Measurements from ENCODE around the gene XYLT1. TPM values are rescaled to one million over a fixed set of nuclear protein-coding genes. Genes with fewer than 3 reads are reported as not detected.

Gene XYLT1
- total RNA-seq, 3 donors from 2014 or later, result 23.1 to 44.0 (median 34.1) TPM

DNA sequence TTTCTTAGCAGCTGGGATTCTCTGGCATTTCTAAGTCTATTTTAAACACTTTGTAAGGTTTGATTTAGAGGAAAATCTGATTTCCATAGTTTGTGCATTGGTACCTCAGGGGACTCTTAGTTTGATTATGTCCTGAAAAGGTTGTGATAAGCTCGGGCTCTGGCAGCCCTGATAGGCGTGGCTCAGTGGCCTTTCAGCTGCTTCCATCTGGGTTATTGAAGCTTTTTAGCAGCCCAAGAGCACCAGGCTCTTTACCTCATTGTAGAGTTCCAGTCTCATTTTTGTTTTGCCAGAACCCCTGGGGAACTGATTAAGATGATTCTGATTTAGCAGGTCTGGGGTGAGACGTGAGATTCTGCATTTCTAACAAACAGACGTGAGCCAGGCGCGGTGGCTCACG lies 412.3 kb downstream of the XYLT1 start:
- Histone ChIP-seq H3K36me3 (ENCODE audit: low read depth) (no peaks in the 10 kb centered on the region), H3K4me1 (ENCODE audit: low read depth) (no peaks in the 10 kb centered on the region), H3K9me3 (no peaks in the 10 kb centered on the region), H3K4me3 (no peak overlapping the region)
- intact Hi-C loops (cut with DNase I, micrococcal nuclease), result no loop called here
- no peak for ATAC-seq
- DNase-seq, result no peak
- no peak for TF ChIP-seq CTCF (IDR thresholded peaks at IDR 0.05)

GRCh38 chr16:17056666-17057065 lies 414.1 kb downstream of the XYLT1 start:
- Histone ChIP-seq H3K4me3 (no peak overlapping the region), H3K4me1 (ENCODE audit: low read depth) (no peaks in the 10 kb centered on the region), H3K36me3 (ENCODE audit: low read depth) (no peaks in the 10 kb centered on the region), H3K9me3 (no peaks in the 10 kb centered on the region)
- DNase-seq, result no peak
- intact Hi-C loops (cut with DNase I, micrococcal nuclease), result no loop called here
- TF ChIP-seq CTCF (IDR thresholded peaks at IDR 0.05), result no peak
- ATAC-seq, result no peak

DNA sequence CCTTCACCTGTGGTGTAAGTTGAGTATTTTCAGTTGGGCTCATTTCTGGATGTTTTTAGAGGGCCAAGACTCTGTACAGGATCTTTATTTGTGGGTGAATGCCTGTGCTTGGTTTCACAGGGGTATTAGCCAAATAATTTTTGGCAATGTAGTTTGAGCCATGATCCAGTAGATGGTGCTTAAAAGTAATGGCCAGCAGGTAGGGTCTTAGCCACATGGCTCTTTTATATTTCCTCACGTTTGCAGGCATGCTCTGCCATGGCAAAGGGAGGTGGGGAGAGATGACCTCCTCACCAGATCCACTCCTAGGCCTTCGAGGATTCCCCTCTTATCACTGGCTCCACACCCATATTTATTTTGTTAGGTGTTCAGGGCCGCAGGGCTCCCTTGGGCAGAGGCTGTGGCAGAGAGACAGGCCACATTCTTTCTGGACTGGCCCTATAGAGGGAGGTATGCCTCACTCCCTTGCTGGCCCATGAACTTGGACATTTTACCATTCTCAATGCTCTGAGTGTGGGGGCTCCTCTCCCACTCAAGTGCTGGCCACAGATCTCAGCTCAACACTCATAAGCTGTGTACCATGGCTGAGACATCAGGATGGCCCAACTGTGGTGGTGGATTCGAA lies 417.1 kb downstream of the XYLT1 start:
- H3K9me3 ChIP-seq, result peaks cover 7% of the 10 kb centered on the region
- no peak overlapping the region for H3K4me3 ChIP-seq
- H3K4me1 ChIP-seq (ENCODE audit: low read depth), result no peaks in the 10 kb centered on the region
- H3K36me3 ChIP-seq (ENCODE audit: low read depth), result no peaks in the 10 kb centered on the region
- intact Hi-C loops (cut with DNase I, micrococcal nuclease), result no loop called here
- ATAC-seq, result peak; percentile 13
- no peak for TF ChIP-seq CTCF (IDR thresholded peaks at IDR 0.05)
- DNase-seq, result no peak
